CD4-positive, alpha-beta T cell treated with Interleukin-17A for 1 hour (primary cell): ENCODE data around the gene TEX101.

Source experiments
- DNase-seq: peaks from one replicate; pipeline ENCODE4 v3.0.0-alpha.2; 2020

TEX101 gene

GRCh38 chr19:43450545-43450997 is 35.9 kb downstream of the TEX101 start:
- no peak for DNase-seq

DNA sequence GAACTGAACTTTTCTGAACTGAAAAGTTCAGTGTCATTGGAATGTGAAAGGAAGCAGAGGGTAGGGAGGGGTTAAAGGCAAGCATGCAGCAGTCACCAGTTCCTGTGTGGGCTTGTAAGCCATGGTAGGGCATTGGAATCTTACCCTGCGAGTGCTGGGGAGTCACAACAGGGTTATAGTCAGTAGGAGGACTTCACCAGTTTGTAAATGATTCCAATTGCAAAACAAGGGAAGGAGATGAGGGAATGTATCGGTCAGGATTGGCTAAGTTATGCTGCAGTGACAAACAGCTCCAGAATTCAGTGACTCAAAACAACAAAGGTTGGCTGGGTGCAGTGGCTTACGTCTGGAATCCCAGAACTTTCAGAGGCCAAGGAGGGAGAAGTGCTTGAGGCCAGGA is 37.9 kb downstream of the TEX101 start:
- no peak for DNase-seq

DNA sequence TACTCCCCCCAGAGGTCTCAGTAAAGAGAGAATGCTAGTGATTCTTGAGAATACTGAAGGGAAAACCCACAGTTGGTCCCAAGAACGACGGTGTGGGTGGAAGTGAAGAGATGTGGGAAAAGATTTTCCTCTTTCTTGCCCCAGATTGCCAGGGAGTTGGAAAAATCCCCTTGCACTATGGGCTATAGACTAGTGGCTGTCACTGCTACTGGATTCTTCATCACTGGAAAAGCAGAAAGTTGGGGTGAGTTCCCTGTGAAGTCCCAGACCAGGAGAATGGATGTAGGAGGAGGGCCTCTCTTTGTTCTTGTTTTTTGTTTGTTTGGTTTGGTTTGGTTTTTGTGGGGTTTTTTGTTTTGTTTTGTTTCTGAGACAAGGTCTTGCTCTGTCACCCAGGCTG is 39.3 kb downstream of the TEX101 start:
- no peak for DNase-seq

GRCh38 chr19:43455321-43456113 is 40.8 kb downstream of the TEX101 start:
- no peak for DNase-seq

GRCh38 chr19:43457809-43458208 is 43.1 kb downstream of the TEX101 start:
- DNase-seq = no peak

DNA sequence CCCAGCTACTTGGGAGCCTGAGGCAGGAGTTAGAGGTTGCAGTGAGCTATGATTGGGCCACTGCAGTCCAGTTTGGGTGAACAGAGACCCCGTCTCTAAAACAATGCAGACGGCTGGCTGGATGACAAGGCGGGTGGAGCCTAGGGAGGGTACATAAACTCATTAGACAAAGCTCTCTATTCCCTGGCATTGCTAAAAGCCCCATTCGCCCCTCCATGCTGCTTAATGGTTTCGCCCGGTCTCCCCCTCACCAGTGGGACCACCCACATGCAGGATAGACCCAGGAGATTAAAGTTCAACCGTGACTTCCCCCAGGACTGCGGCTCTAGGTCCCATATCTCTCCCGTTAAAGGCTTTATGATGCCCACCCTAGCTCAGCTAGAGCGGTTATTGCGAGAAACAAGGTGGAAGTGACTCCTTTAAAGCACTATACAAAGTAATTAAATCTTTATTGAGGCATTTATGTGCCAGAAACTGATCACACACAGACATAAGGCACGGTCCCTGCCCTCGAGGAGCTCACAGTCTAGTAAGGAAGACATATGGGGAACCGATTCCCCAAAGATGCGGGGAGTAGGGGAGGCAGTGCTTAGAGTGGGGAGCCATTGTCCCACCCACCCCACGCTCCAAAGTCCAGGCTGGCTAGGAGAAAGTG is 45.8 kb downstream of the TEX101 start:
- no peak for DNase-seq

GRCh38 chr19:43461303-43461702 is 46.6 kb downstream of the TEX101 start:
- DNase-seq = no peak

GRCh38 chr19:43462383-43462782 is 47.7 kb downstream of the TEX101 start:
- DNase-seq = no peak

GRCh38 chr19:43462785-43463380 is 48.2 kb downstream of the TEX101 start:
- DNase-seq = no peak

DNA sequence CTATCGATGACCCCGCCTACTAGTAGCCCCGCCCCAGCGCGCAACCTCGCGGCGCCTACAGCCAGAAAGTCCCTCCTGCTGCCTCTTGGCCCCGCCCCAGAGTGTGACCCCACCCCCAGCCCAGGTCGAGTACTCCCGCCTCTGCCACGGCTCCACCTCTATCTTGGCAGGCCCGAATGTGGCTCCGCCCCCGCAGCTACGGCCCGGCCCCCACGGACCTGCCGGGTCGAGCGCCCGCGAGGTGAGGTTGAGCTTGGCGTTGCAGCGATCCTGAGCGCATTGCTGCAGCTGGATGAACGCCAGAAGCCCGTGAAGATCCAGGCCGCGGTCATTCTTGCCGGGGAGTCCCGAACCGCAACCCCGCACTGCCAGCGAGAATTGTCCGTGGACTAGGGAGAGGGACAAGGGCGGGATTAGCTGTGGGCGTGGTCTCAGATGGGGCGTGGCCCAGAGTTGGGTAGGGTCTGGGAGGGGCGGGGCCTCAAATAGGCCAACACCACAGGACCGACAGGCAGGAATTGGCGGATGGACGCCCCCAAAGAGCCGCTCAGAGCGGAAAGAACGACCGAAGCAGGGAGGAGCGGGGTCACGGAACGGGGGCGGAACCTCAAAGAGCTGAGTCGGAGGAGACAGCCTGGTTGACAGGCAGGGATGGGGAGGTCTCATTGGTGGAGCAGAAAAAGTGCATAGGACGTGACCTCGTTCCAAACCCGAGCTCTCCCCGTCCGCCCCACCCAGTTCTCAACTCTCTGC is 48.9 kb downstream of the TEX101 start:
- peak; percentile 99 for DNase-seq

DNA sequence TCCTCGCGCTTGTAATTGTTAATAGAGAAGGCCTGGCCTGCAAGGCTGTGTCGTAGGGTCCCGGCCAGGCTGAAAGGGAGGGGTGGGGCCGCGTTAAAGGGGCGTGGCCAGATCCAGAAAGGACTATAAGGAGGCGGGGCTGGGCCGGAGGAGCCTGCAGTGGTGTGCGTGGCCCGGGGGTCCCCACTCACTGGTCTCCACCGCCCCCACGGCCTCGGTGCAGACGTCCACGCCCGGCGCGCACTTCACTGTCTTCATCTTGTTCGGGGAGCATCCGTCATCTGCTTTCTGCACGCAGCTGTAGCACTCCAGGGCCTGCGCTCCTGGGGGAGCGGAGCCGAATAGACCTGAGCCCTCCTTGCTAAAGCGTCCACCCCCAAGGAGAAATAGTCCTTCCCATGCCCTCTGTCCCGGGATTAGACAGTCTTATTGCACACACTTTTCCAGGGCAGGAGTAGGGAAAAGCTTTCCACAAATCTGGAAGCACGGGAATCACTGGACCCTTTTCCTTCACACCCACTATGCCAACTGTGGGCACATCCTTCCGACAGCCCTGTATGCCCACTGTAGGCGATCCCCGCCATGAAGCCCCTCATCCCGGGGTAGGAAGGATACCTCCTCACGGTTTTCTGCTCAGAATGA is 49.6 kb downstream of the TEX101 start:
- DNase-seq = no peak

DNA sequence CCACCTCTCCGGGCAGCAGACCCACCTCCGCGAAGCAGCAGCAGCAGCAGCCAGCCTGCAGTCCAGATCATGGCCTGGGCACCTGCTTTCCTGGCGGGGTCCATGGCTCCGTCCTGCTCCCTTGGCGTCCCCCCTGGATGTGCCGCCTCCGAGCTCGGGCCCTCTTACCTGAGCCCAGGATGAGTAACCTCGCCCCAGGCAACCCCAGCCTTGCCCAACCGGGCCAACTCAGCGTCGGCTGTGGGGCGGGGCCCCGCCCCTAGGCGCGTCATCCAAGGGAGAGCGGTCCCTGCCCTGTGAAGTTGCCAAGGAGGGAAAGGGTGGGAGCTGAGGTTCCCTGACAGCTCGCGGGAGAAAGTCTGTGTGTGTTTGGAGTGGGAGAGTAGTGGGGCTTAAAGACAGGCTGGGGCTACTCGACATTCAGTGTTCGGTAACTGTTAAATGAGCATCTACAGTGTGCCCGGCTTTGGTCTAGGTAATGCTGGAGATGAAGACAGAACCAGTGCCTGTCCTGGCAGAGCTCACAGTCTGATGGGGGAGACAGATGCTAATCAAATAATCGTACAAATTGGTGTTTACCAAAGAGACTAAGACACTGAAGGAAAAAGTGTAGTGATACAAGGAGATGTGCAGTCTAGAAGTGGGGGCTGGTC is 50.9 kb downstream of the TEX101 start, which contains the start of gene LYPD3:
Gene LYPD3 (minus strand): TSS at position 141 of the 653 bp plus-strand sequence. CDS start 37 bp downstream, at position 104.
- DNase-seq = no peak

GRCh38 chr19:43466793-43467192 is 52.1 kb downstream of the TEX101 start:
- no peak for DNase-seq

DNA sequence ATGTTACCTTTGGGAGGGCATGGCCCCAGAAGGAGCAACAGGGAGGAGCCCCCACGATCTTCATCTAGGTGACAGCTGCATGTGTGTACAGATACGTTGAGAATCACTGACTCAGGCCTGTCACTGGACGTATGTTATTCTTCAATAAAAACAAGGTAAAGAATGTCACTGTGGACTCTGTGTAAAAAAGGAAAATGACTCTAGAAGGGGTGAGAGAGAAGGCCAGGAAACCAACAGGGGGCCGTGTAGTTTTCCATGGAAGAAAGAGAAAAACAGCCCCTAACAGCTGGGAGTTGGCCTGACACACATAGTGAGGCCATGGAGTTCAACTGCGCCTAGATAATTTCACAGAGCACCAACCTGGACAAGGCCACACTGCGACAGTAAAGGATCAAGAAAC is 52.6 kb downstream of the TEX101 start:
- DNase-seq = no peak

DNA sequence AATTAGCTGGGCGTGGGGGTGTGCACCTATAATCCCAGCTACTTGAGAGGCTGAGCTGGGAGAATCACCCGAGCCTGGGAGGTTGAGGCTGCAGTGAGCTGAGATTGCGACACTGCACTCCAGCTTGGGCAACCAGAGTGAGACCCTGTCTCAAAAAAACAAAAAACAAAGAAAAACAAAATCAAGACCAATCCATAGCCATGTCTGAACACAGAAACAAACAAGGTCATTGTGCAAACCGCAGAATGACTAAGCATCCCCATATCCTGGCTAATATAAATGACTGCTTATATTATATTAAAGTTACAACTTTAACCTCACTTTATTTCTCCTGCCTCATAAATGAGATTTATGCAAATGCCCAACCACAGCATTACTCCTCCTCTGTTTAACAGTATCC is 53.0 kb downstream of the TEX101 start:
- DNase-seq = no peak
